ENCODE results near the gene FADS2.

FADS2 gene

DNA sequence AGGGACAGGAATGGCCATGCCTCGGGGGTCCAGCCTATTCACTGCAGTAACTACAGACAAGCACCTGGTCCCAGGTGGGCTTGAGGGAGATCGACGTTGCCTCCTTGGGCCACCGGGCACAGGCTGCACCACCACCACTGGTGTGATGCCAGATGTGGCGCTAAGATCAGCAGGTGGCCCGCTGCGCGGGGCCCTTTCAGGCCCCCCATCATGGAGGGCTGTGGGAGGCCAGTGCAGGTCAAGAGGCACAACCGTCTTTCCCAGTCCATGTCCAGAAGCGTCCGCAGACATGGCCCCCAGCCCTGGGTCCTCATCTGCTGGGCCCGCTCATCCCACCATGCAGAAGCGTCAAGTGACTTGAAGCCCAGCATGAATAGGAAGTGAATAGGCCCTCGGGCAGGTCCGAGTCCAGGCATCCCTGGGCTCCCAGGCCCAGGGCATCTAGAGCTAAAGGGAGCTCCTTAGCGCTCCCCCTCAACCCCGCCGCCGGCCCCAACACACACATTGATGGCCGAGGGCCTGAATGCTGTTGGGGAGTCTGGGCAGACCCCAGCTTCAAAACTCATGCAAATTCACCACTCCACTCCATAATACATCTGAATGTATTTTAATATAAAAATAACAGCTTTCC, 45.0 kb downstream of the FADS2 start:
- no peak for TF ChIP-seq POLR2A (IDR thresholded peaks at IDR 0.05; ENCODE audit: extremely low read depth, insufficient read length)
- no peak for TF ChIP-seq MYC (IDR thresholded peaks at IDR 0.05; ENCODE audit: low read depth, low read length)
- no peak for TF ChIP-seq CTCF (IDR thresholded peaks at IDR 0.05; ENCODE audit: low read depth, low read length)
- no peak for TF ChIP-seq MAX (IDR thresholded peaks at IDR 0.05; ENCODE audit: low read depth, low read length)

GRCh38 chr11:61873588-61874376, 45.7 kb downstream of the FADS2 start:
- TF ChIP-seq MAX (IDR thresholded peaks at IDR 0.05; ENCODE audit: low read depth, low read length) = no peak
- no peak for TF ChIP-seq MYC (IDR thresholded peaks at IDR 0.05; ENCODE audit: low read depth, low read length)
- no peak for TF ChIP-seq POLR2A (IDR thresholded peaks at IDR 0.05; ENCODE audit: extremely low read depth, insufficient read length)
- no peak for TF ChIP-seq CTCF (IDR thresholded peaks at IDR 0.05; ENCODE audit: low read depth, low read length)

More for the DNA sequence above, 45.0 kb downstream of the FADS2 start:
- DNase-seq (ENCODE audit: low read depth) = no peak
- H3K4me3 ChIP-seq (ENCODE audit: low read depth, low read length) = no peak overlapping the region

GRCh38 chr11:61874377-61874809, 46.3 kb downstream of the FADS2 start:
- no peak for DNase-seq (ENCODE audit: low read depth)
- no peak for TF ChIP-seq CTCF (IDR thresholded peaks at IDR 0.05; ENCODE audit: low read depth, low read length)
- no peak for TF ChIP-seq MAX (IDR thresholded peaks at IDR 0.05; ENCODE audit: low read depth, low read length)
- no peak for TF ChIP-seq POLR2A (IDR thresholded peaks at IDR 0.05; ENCODE audit: extremely low read depth, insufficient read length)
- no peak for TF ChIP-seq MYC (IDR thresholded peaks at IDR 0.05; ENCODE audit: low read depth, low read length)

More at GRCh38 chr11:61873588-61874376, 45.7 kb downstream of the FADS2 start:
- H3K4me3 ChIP-seq (ENCODE audit: low read depth, low read length) = no peak overlapping the region
- no peak for DNase-seq (ENCODE audit: low read depth)

GRCh38 chr11:61874853-61875252, 46.8 kb downstream of the FADS2 start:
- H3K4me3 ChIP-seq (ENCODE audit: low read depth, low read length) = no peak overlapping the region
- TF ChIP-seq CTCF (IDR thresholded peaks at IDR 0.05; ENCODE audit: low read depth, low read length) (no peak), POLR2A (IDR thresholded peaks at IDR 0.05; ENCODE audit: extremely low read depth, insufficient read length) (no peak), MAX (IDR thresholded peaks at IDR 0.05; ENCODE audit: low read depth, low read length) (no peak), MYC (IDR thresholded peaks at IDR 0.05; ENCODE audit: low read depth, low read length) (no peak)
- no peak for DNase-seq (ENCODE audit: low read depth)

More at GRCh38 chr11:61874377-61874809, 46.3 kb downstream of the FADS2 start:
- no peak overlapping the region for H3K4me3 ChIP-seq (ENCODE audit: low read depth, low read length)

DNA sequence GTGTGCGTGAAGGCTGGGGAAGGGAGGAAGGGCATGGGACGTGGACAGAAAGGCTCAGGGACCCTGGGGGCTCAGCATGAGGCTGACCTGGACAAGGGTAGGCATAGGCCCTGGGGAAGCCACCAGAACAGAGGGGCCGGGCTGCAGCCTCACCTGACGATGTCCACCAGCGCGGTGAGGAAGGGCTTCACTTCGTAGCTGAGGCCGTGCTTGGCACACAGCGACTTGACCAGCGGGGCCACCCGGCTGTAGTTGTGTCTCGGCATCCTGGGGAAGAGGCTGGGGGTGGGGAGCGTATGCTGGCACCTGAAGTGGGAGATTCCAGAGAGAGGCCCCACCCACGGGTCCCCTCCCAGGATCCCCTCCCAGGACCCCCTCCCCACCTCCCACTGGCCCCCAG, 47.6 kb downstream of the FADS2 start:
- TF ChIP-seq POLR2A (IDR thresholded peaks at IDR 0.05; ENCODE audit: extremely low read depth, insufficient read length) (no peak), CTCF (IDR thresholded peaks at IDR 0.05; ENCODE audit: low read depth, low read length) (no peak), MAX (IDR thresholded peaks at IDR 0.05; ENCODE audit: low read depth, low read length) (no peak), MYC (IDR thresholded peaks at IDR 0.05; ENCODE audit: low read depth, low read length) (no peak)
- DNase-seq (ENCODE audit: low read depth) = no peak

More for the DNA sequence above, 47.6 kb downstream of the FADS2 start:
- H3K4me3 ChIP-seq (ENCODE audit: low read depth, low read length) = no peak overlapping the region

Measured in NB4 (cell line).